Epithelial cell of prostate (primary cell): ENCODE measurements around the gene LHFPL2.
"Not testable (repeated sequence)": the region's sequence is repeated elsewhere in the genome, so short reads cannot be mapped to it uniquely, and the experiment has no call there.

ENCODE experiments used
- DNase-seq: peaks from one replicate; pipeline ENCODE4 v3.0.0-alpha.2; 2011; ENCODE audit warnings: low read depth, low spot score
- H3K27ac ChIP-seq: fragments of 450-650 bp; 2 replicates; pipeline ENCODE4 v1.5.1; 2017; ENCODE audit warnings: mild to moderate bottlenecking

The LHFPL2 gene

DNA sequence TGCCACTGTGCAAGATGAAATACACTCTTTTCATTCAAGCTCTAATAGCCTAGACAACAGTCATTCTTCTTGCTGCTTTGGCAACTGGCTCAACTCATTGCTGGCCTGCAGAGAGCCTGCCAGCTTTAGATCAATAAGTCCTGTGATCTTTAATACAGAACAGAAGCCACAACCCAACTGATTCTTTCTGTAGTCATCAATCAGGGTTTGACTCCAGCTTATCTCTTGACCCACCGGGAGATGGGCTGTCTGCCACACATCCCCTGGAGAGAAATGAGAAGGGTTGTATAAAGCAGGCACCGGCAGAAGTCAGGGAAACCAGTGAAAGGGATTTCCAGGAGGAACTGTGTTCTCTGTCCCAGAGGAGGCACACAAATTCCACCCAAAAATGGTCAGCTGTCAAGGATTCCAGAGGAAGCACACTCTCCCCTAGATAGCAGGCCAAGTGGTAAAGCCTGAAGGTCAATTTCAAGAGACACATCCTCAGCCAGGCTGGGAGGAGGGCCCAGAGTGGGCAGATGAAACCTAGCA lies 24.5 kb downstream of the LHFPL2 start:
- H3K27ac ChIP-seq = no peak overlapping the region

DNA sequence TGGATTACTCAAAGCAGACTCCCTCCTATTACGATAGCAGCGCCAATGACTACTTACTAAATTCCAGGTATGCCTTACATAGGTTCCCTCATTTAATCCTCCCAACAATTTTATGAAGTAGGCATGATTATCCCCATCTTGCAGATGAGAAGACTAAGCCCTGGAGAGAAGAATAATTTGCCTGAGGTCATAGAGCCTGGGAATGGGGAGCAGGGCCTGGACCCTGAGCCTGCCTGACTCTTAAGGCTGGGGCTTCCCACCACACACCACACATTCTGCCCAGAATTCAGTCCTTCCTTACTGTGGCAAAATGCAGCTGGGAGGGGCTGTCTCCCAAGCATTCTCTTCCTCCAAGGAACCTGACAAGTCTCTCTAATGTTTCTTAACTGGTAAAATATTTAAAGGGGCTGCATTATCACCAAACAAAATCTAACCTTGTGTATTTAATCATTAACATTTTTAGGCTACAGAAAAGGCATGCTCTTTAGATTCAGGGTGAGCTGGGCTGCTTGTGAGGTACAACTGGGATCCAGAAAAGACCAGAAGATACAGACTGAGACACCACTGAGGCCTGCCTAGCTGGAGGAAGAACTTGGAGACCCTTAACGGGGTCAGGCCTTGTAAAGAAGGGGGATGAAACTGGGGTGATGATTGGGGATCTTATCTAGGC lies 26.1 kb downstream of the LHFPL2 start:
- H3K27ac ChIP-seq = no peak overlapping the region
- no peak for DNase-seq

More for the DNA sequence above, 24.5 kb downstream of the LHFPL2 start:
- no peak for DNase-seq

DNA sequence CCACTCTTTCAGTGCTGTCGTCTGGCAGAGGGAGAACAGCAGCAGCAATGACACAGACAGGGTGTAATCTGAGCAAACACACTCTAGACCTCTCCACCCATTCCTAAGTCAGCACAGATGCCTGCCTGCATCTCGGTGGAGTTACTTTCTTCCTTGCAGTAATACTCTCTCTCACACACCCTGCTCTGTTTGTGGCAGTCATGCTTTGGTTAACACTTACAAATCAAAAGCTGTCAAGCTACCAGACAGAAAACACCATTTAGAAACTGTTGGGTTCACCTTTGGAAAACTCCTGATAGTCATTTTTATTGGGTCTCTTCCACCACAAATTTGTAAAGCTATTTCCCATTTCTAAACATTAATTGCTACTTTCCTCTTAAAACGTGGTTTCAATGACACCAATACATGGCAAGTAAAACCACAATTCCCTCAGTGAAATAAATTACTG lies 27.3 kb downstream of the LHFPL2 start:
- DNase-seq = no peak
- H3K27ac ChIP-seq = no peak overlapping the region

DNA sequence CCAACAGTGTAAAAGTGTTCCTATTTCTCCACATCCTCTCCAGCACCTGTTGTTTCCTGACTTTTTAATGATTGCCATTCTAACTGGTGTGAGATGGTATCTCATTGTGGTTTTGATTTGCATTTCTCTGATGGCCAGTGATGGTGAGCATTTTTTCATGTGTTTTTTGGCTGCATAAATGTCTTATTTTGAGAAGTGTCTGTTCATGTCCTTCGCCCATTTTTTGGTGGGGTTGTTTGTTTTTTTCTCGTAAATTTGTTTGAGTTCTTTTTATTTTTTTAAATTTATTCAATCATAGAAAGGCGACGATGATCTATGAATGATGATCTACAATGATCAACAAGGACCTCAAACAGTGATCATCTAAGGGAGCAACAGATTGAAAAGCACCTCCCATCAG lies 28.5 kb downstream of the LHFPL2 start:
- H3K27ac ChIP-seq, DNase-seq: not testable (repeated sequence)

DNA sequence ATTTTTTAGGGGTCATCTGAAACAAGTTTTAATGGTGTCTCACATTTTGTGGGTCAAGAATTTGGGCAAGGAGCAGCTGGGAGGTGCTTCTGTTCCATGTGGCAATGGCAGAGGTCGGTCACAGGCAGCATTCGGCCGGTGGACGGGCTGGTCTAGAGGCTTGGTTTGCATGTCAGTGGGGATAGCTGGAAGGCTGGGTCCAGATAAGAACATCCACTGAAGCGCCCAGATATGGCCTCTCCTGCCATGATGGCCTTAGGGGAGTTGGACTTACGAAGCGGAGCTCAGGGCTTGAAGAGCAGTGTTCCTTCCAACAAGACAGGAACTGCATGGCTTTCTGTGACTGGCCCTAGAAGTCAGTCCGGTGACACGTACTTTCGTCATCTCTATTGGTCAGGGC lies 30.3 kb downstream of the LHFPL2 start:
- no peak for DNase-seq
- no peak overlapping the region for H3K27ac ChIP-seq

DNA sequence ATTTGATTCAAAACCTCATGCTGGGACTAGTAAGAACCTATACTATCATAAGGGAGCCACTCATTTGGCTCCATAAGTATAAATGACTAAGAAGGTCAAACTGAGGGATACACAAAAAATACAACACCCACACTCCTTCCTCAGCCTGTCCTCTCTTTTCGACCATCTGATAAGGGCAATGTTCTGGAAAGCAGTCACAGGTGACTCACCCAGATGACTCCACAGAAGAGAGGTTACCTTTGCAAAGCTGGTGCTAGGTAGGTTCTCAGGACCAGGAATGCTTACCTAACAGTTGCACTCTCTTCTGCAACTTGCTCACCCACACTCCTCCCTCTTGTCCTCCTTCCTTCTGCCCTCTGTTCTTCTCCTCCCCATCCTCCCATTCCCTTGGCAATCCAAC lies 32.9 kb downstream of the LHFPL2 start:
- peak; percentile 90 for DNase-seq
- peak overlapping the region; percentile 21 for H3K27ac ChIP-seq

DNA sequence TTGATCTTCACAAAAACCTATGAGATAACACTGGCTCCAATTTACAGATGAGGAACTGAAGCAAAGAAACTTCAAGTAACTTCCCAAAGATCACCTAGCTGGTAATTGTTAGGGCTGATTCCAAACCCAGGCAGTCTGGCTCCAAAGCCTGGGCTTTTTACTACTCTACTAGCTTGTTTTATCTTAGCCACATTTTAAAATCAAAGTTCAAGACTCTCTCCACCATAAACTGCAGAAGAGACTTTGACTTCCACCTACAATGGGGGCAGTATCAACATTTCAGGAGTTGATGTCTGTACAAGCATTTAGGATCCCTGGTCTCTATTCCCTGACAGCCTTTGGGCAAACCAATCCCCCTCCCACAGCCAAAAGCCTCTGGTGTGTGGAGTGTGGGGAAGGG lies 33.8 kb downstream of the LHFPL2 start:
- no peak overlapping the region for H3K27ac ChIP-seq
- no peak for DNase-seq

DNA sequence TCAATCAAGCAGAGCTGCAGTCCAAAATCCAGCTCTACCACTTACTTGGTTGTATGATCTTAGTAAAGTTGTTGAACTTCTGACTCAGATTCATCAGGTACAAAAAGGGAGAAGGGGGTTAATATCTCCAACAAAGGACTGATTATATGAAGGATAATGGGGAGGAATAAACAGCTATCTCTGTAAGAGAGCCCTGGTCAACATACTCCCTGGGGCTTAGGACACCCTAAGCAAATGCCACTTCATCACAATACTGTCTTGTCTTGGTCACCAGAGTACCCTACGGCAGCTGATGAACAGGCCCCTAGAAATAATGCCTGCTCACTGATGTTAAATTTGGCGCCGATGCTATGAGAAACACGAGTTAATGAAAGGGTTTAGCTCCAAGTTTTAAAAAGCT lies 34.8 kb downstream of the LHFPL2 start:
- no peak overlapping the region for H3K27ac ChIP-seq
- no peak for DNase-seq

DNA sequence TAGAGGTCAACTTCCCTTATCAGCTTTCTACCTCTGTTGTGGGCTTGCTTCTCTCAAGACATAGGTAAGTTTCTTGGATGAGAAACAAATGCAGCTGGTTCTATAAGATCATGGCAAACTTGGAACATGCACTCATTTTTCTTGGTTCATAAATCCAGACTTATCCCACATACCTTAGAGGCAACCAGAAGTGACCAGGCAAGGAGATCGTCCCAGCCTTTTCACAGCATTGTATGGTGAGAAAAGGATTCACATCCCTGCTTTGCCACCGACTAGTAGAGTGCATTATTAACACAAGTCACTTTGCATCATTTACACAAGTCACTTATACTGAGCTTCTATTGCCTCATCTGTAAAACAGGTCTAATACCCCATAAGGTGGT lies 35.4 kb downstream of the LHFPL2 start:
- no peak for DNase-seq
- no peak overlapping the region for H3K27ac ChIP-seq

DNA sequence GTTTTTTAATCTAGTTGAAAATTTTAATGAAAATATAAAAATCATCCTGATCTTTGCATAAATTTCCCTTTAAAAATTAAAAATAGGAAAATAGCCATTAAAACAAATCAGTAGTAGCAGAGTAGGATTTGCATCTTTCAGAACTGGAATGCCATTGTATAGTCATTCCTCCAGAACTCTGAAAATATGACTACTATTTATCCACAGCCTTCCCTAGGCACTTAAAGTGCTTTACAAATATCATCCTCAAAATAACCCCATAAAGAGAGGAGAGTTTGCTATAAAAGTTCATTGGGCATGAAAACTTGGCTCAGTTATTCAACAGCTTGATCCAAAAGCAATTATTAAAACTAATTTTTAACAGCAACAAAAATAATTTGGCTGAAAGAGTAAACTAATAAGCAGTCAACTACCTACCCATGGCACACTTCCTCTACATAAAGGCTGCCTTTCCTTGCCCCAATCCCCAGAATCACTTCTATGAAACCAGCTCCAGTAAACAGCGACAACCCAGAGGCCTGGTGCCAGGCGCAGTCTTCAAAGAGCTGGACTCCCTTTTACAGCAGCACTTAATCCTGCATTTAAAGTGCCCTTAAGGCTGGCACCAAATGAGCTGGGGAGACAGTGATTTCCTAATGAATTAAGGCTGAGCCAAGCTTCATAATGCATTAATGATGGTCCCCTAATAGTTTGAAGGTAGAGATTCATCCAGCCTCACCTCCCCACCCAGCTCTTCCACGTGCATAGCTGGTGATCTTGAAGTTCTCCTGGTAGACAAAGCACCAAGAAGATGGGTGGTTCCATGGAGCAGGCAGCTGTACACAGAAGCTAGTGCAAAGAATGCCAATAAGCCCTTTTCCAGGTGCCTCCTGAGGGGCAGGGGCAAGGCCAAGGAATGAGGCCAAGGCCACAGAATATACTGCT lies 36.1 kb downstream of the LHFPL2 start:
- DNase-seq = no peak
- H3K27ac ChIP-seq = no peak overlapping the region

DNA sequence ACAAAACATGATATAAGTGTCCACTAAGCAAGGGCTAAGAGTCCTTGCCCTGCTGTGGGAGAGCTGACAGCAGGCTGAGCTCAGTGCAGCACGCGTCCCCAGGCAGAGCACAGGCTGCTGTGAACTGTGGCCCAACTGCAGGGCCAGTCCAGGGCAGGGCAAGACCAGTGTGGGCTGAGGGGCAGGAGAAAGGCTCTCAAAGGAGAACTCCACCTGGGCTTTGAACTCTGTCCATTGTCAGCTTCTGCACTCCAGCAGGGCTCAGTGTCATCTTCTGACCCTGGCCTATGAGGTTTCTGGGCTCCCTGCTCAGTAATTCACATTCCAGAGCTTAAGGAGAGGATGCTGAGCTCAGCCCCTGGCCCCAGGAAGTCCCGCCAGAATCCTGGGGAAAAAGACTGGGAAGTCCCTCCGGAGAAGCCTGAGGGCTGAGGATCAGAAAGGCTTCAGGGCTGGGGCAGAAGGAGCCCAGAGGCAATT lies 37.4 kb downstream of the LHFPL2 start:
- no peak overlapping the region for H3K27ac ChIP-seq
- DNase-seq = no peak

DNA sequence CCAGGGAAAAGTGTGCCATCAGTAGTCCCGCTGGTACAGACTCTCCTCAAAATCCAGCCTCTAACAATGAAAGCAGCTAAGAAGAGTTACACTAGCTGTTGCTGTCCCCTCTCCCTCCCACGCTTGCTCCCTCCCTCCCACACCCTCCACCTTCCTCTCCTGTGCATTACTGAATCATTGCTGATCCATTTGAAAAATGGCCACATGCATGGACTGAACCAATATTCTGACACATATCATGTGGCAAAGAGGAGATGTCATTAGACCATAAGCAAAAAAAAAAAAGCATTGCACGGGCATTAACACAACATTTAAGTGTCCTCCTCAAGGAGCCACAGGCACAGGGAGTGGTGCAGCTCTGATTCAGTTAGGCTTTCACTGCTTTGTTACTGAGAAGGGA lies 37.9 kb downstream of the LHFPL2 start:
- H3K27ac ChIP-seq = no peak overlapping the region
- no peak for DNase-seq

DNA sequence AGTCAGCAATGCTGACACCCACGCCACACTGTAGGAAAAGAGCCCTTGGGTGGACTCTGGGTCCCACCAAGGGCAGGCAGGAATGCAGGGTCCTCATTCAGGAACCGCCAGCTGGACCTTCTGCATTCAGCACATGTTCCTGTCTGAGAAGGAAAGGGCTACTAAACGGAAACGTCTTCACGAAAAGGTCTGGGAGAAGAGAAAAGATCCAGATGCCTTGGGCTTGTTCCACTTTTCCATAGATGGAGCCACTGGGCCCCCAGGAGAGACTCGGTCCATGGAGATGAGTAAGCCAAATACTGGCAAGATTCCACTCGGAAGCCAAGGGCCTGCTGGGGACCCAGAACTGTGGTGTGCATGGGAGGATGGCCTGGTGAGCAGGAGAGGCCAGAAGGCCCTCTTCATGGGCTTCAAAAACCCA lies 38.4 kb downstream of the LHFPL2 start:
- no peak for DNase-seq

DNA sequence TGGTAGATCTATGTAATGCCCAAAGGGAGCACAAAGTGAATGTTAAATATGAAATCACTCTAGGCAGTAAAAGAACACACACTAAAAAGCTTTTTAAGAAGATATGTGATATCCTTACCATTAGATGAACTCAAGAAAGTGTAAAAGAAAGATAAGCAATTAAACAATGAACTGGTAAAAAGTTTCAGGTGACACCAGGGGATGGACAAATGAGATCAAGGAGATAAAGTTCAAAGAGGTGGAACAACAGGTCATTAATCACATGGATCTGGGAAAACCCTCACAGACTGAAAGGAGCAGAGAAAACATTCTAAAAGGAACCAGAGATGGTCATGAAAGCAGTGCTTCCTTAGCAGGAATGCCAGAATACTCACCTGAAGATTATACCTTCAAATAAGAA lies 40.7 kb downstream of the LHFPL2 start:
- DNase-seq = no peak

More for the DNA sequence above, 38.4 kb downstream of the LHFPL2 start:
- H3K27ac ChIP-seq = no peak overlapping the region

DNA sequence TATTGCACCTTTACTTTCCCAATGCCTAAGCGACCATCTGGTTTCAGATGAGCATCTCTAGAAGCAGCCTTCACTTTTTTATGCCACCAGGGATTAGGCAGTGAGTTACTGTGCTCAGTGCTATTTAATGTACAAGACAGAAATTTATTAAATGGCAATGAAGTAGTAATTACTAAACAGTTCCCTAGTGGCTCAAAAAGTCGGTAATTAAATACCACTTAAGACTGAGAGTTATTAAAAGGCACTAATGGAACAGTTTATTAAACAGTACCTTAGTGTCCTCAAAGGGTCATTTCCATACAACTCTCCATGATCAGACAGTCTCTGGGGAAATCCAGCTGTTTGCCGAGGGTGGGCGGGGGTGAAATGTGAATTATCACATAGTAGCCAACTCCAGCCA lies 42.3 kb downstream of the LHFPL2 start:
- no peak overlapping the region for H3K27ac ChIP-seq
- DNase-seq = no peak

More for the DNA sequence above, 40.7 kb downstream of the LHFPL2 start:
- no peak overlapping the region for H3K27ac ChIP-seq

DNA sequence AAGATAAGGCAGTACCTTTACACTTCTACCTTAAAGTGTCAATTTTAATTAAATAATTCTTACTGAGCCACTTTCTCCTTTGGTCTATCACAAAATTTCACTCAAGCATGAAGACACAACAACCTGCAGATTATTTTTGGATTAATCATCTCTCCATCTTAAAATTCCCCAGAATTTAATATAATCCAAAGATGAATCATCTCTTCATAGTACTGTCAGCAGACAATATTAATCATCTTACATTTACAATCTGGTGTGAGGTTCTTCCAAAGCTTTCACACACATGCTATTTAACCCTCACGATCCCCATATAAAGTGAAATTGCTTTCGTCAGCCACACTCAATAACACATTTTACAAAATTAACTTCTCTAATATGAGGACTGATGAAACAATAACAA lies 43.0 kb downstream of the LHFPL2 start:
- no peak overlapping the region for H3K27ac ChIP-seq
- DNase-seq = no peak

DNA sequence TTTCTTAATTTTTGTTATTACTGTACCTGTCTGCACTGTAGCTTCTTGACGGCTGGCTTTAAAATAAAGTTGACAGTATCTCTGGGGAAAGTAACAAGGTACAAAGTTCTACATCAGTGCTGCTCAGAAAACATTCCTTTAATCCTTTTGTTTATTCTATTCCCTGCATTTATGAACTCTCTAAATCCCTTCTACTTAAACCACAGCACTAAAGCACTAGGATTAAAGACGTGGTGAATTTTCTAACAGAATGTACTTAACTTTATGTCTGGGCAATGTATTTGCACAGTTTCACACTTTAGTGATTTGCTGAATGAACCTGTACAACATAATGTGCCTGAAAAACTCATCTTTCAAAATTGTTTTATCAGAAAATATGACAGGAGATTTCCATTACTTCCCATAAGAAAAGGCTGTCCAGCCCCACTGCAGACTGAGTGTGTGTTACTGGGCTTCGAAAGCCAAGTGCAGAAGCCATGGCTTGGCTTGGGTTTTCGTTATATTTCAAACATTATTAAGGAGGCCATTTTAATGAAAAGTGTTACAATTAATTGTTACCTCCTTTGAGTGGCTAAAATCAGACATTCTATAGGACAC lies 43.8 kb downstream of the LHFPL2 start:
- H3K27ac ChIP-seq = no peak overlapping the region
- DNase-seq = no peak

DNA sequence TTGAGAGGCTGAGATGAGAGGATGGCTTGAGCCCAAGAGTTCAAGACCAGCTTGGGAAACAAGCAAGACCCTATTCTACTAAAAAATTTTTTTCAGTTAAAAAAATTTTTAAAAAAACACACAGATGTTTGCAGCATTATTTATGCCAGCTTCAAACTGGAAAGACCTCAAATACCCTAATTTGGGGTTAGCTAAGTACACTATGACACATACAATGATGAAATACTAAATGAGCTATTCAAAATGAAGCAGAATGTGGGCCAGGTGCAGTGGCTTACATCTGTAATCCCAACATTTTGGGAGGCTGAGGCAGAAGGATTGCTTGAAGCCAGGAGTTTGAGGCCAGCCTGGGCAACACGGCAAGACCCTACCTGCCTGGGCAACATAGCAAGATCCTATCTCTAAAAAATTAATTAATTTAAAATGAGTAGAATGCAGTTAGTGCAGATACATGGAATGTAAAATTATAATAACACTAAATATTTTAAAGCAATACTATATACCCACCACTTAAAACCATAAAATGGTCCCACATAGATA lies 44.9 kb downstream of the LHFPL2 start:
- H3K27ac ChIP-seq = no peak overlapping the region

DNA sequence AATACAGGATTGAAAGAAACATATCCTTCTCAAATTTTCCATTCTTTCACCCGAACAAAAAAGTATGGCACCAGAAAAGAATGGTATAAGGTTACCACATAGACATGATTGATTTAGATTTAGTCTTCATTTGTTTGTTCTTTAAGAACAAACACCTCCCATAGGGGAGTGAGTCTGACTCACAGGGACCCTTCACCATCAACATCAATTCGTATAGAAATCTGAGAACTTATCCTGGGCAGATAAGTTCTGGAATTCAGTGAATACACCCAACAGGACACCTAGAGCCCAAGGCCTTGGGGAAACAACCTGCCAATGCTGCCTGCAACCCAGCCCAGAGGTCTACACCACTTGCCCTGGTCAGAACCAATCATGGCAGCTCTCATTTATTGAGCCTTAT lies 46.2 kb downstream of the LHFPL2 start:
- H3K27ac ChIP-seq = no peak overlapping the region

More for the DNA sequence above, 44.9 kb downstream of the LHFPL2 start:
- DNase-seq = no peak

DNA sequence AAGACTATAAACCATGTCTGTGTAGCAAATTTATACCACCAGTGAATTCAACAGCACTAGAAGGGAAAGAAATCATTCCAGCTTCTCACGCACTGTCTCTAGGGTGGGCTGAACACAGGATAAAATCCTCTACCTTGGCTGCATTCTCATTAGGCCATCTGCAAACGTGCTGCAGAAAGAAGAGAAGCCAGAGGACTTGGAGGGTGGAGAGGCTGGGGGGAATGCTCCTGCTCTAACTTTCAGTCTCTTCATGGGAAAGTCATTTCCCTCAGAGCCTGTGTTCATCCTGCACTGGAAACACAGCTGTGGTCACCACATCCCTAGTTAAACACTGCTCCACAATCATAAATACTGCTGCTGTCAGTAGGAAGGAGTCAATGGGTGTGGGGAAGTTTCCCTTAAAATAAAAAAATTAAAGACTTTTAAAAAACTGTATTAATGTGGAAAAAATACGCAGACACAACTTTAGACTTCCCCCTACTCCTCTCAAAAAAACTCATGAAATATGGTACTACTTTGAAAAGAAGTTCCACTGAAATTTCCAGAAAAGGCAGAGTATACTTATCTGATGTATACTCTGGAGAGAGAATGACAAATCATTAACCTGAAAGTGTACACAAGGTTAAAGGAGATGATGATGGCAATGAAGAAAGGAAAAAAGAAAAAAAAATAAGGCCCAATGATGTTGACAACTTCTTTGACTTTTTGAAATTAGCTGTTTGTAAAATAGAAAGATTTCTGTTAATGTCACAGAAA lies 46.8 kb downstream of the LHFPL2 start:
- no peak for DNase-seq
- no peak overlapping the region for H3K27ac ChIP-seq

More for the DNA sequence above, 46.2 kb downstream of the LHFPL2 start:
- no peak for DNase-seq
